Hepatocyte (in vitro differentiated cells): ENCODE results near the gene ALDH1A3.

Source experiments
- CTCF ChIP-seq: fragments of 200-600 bp; sonication (generic); IDR thresholded peaks from 2 replicates; pipeline ENCODE4 v1.5.1; 2016; ENCODE audit warnings: antibody characterized with exemption, mild to moderate bottlenecking; ENCODE audit not compliant: poor library complexity
- EZH2 ChIP-seq: fragments of 200-600 bp; sonication (generic); IDR thresholded peaks from 2 replicates; pipeline ENCODE4 v1.6.1; 2016; ENCODE audit warnings: antibody characterized with exemption, mild to moderate bottlenecking, borderline replicate concordance

- TF ChIP-seq CTCF (no peak), EZH2 (no peak)
Observed at GRCh38 chr15:100899601-100900000, 20.0 kb downstream of the ALDH1A3 start.
